ENCODE measurements around the gene CCDC57.

CCDC57 gene

DNA sequence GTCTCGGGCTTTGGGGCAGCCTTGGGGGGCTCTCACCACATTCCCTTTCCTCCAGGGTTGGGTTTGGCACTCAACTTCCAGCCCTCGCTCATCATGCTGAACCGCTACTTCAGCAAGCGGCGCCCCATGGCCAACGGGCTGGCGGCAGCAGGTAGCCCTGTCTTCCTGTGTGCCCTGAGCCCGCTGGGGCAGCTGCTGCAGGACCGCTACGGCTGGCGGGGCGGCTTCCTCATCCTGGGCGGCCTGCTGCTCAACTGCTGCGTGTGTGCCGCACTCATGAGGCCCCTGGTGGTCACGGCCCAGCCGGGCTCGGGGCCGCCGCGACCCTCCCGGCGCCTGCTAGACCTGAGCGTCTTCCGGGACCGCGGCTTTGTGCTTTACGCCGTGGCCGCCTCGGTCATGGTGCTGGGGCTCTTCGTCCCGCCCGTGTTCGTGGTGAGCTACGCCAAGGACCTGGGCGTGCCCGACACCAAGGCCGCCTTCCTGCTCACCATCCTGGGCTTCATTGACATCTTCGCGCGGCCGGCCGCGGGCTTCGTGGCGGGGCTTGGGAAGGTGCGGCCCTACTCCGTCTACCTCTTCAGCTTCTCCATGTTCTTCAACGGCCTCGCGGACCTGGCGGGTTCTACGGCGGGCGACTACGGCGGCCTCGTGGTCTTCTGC is 24.6 kb upstream of the CCDC57 start:
- no peak overlapping the region for H3K4me3 ChIP-seq (ENCODE audit: low read depth, low read length)
- no peak for DNase-seq (ENCODE audit: low read depth)
- no peak for TF ChIP-seq CTCF (IDR thresholded peaks at IDR 0.05; ENCODE audit: insufficient read depth, low read depth, low read length, missing control alignments)

- no peak overlapping the region for H3K4me3 ChIP-seq (ENCODE audit: low read depth, low read length)
- peak; percentile 82 for TF ChIP-seq CTCF (IDR thresholded peaks at IDR 0.05; ENCODE audit: insufficient read depth, low read depth, low read length, missing control alignments)
- DNase-seq (ENCODE audit: low read depth) = peak; percentile 62
These were observed 23.7 kb upstream of the CCDC57 start for GRCh38 chr17:82236142-82236971.

GRCh38 chr17:82235775-82236141 is 23.1 kb upstream of the CCDC57 start:
- H3K4me3 ChIP-seq (ENCODE audit: low read depth, low read length) = no peak overlapping the region
- DNase-seq (ENCODE audit: low read depth) = no peak
- TF ChIP-seq CTCF (IDR thresholded peaks at IDR 0.05; ENCODE audit: insufficient read depth, low read depth, low read length, missing control alignments) = no peak

- TF ChIP-seq CTCF (IDR thresholded peaks at IDR 0.05; ENCODE audit: insufficient read depth, low read depth, low read length, missing control alignments) = no peak
- no peak overlapping the region for H3K4me3 ChIP-seq (ENCODE audit: low read depth, low read length)
- DNase-seq (ENCODE audit: low read depth) = no peak
These were observed 22.6 kb upstream of the CCDC57 start for GRCh38 chr17:82235056-82235774.

DNA sequence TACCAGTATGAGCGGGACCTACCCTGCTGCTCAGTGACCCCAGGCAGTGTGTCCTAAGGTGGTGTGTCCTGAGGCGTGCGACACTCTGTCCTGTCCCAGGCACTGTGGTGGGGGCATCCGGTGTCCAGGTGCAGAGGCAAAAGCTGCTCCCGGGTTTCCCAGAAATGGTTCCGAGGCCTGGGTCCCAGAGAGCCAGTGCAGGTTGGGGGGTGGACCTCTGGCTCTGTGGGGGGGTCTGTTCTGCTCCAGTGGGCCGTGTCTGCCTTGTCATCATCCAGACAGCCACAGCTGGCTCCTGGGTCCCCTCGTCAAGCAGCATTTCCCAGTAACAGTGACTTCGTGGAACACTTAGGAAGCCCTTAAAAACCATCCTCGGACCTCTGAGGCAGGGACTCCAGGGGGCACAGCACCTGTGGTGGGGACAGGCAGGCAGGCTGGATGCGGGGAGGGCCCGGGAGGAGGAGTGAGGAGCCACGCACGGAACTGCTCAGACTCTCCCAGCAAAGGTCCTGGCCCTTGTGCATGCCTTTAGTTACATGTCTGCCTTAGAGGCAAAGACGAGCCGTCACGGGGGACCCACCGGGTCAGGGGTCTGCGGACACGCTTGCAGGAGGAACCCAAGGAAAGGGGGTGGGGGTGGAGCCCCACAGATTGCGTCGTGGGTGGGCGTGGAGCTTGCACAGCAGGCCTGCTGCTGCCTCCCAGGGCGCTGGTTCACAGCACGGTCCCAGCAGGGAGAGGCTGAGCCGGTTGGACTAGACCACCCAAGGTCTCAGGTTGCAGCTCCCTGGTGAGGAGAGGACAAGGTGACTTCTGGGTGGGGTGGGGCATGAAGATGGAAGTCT is 21.8 kb upstream of the CCDC57 start:
- H3K4me3 ChIP-seq (ENCODE audit: low read depth, low read length) = no peak overlapping the region
- TF ChIP-seq CTCF (IDR thresholded peaks at IDR 0.05; ENCODE audit: insufficient read depth, low read depth, low read length, missing control alignments) = no peak
- no peak for DNase-seq (ENCODE audit: low read depth)

All from GM12865 (cell line).